Fibroblast of the aortic adventitia (primary cell): ENCODE results near the gene RNF31. TPM values are rescaled to one million over a fixed set of nuclear protein-coding genes. Genes with fewer than 3 reads are reported as not detected.

Source experiments
- DNase-seq: peaks from one replicate; pipeline ENCODE4 v3.0.0-alpha.2; 2010; ENCODE audit warnings: low read depth
- H3K4me3 ChIP-seq: 2 replicates; pipeline ENCODE4 v1.5.1; 2011; ENCODE audit warnings: low read depth, mild to moderate bottlenecking, control low read depth, low read length, moderate library complexity
- total RNA-seq: library from RNA; depleted of rRNA; stranded (reverse); fragments of >200 nt; gene quantifications from 2 replicates; pipeline ENCODE4 v1.2.3, GENCODE V29; 2012; ENCODE audit warnings: low replicate concordance
- TF ChIP-seq, protein P1 (sequence below): IDR thresholded peaks from 2 replicates; pipeline ENCODE4 v1.5.1; 2011; ENCODE audit warnings: mild to moderate bottlenecking, low read length, control low read depth, inconsistent platforms; ENCODE audit not compliant: insufficient read depth

The RNF31 gene
- total RNA-seq, 1 donor = 51.1 TPM

DNA sequence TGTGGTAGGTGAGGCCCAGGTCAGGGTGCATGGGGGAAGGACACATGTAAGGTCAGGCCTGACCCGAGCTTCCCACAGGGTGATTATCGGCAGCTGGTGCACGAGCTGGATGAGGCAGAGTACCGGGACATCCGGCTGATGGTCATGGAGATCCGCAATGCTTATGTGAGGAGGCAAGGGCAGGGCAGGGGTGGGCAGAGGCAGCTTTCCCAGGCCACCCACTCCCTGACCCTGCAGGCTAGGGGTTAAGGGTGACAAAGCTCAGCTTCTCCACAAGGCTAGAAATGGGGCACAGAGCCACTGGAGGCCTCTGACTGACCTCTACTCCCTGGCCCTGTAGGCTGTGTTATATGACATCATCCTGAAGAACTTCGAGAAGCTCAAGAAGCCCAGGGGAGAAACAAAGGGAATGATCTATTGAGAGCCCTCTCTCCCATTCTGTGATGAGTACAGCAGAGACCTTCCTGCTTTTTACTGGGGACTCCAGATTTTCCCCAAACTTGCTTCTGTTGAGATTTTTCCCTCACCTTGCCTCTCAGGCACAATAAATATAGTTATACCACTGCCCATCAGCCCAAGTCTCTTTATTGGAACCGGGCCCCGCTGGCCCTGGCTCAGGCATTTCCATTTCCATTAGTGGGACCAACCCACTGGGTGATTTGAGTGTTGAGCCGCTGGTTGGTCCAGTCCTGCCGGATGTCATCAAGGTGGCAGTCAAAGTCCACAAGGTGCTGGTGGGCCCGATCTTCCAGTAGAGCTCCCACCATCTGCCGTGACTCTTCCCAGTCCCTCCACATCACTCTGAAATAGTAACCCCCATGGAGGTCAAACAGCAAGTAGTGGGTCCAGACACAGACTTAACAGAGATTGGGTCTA is 8.7 kb upstream of the RNF31 start:
- no peak overlapping the region for H3K4me3 ChIP-seq
- TF ChIP-seq, protein P1, sequence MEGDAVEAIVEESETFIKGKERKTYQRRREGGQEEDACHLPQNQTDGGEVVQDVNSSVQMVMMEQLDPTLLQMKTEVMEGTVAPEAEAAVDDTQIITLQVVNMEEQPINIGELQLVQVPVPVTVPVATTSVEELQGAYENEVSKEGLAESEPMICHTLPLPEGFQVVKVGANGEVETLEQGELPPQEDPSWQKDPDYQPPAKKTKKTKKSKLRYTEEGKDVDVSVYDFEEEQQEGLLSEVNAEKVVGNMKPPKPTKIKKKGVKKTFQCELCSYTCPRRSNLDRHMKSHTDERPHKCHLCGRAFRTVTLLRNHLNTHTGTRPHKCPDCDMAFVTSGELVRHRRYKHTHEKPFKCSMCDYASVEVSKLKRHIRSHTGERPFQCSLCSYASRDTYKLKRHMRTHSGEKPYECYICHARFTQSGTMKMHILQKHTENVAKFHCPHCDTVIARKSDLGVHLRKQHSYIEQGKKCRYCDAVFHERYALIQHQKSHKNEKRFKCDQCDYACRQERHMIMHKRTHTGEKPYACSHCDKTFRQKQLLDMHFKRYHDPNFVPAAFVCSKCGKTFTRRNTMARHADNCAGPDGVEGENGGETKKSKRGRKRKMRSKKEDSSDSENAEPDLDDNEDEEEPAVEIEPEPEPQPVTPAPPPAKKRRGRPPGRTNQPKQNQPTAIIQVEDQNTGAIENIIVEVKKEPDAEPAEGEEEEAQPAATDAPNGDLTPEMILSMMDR = no peak
- no peak for DNase-seq

DNA sequence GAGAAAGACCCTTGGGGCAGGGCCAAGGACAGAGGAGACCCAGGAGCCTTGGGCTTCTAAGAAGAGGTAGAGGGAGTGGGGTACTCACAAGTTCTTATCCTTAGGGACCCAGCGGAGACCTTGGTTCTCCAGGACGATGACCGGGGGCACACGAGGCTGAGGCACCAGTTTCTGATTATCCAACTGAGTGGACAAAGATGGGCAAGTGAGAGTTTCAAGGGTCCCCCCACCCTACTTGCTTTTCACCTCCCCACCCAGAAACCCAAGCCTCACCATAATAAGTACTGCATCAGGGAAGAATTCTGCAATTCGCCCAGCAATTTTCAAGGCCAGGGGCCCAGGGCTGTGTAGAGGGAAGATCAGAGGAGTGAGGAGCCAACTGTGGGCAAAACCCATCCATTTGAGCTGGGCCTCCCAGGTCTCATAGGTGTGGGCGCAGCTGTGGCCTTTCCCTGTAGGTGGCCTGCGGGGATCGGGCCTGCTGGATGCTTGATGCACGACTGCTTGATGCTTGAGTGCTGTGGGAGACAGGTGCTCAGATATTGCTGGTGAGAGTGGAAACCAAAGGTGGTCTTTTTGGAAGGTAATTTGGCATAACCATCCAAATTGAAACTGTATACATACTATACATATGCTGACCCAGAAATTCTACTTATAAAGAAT is 7.9 kb upstream of the RNF31 start:
- H3K4me3 ChIP-seq = peak overlapping the region; percentile 17
- TF ChIP-seq, protein P1 = no peak
- DNase-seq = no peak

DNA sequence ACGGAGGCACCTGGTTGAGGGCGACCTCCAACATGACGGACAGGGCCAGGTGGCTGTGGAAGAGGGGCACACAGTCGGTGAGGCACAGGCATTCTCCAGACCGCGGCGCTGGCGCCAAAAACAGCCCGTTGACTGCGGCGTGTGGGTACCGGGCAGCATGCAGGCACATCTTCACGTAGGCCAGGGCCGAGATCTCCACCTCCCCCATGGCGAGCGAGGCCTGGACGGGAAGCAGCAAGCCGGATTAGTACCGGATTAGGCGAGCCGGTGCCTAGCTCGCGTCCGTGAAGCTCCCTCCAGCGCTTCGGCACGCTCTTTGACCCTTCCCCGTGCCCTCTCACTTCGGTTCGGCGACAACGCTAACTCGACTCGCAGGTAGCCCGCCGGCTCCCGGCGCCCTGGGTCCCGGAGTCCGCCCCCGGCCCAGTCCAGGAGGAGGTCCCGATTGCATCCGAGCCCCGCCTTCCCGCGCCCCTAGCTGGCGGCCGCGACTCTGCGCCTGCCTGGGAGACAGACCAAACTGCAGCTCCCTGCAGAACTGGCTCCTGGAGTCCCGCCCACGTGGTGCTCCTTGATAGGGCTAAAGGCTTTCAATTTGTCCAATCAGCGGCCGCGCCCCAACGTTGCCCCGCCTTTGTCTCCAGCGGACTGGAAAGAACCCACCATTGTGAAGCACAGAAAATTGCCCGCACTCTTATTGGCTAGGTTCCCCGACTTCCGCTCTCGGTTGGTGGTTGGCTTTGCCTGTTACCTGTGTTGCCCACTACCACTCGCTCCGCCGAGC is 6.0 kb upstream of the RNF31 start, which contains the start of gene EMC9:
TSS of gene EMC9 (minus strand) at position 495 of the 784 bp plus-strand sequence. CDS start at position 208, 287 bp downstream.
- DNase-seq = peak; percentile 99
- H3K4me3 ChIP-seq = peak within 1 kb of the TSS; percentile 92
- TF ChIP-seq, protein P1 = peak; percentile 60

DNA sequence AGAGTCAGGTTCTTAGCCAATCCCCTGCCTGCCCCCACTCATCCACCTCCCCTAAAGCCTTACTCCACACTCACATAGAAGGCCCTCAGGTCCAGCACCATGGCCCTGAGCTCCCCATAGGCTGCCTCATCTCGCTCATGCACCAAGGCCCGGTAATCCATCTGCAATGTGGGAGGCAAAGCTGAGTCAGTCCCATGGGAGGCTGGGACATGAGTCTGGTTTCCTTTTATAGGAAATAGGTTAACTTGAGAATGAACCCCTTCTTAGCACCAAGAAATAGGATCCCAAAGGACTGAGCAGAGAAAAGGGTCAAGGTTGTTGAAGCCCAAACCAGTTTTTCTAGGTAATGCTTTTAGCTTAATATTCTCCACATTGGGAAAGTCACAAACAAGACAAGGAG is 3.8 kb upstream of the RNF31 start:
- peak; percentile 31 for DNase-seq
- H3K4me3 ChIP-seq = no peak overlapping the region
- TF ChIP-seq, protein P1 = no peak

DNA sequence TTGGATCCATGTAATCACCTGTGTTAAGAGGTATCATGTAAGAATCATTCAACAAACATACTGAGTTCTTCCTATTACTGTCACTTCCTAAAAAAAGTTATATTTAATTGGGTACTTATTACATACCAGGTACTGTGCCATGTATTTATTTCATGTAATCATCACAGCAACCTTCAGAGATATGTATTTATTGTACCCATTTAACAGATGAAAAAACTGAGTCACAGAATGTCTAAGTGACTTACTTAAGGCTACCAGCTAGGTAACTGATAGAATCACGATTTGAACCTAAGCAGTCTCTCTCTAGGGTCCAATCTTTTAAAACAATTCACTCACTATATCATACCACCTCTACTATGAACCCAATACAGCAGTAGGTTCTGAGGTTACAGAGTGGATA is 2.8 kb upstream of the RNF31 start:
- DNase-seq = no peak
- H3K4me3 ChIP-seq = no peak overlapping the region
- TF ChIP-seq, protein P1 = no peak

DNA sequence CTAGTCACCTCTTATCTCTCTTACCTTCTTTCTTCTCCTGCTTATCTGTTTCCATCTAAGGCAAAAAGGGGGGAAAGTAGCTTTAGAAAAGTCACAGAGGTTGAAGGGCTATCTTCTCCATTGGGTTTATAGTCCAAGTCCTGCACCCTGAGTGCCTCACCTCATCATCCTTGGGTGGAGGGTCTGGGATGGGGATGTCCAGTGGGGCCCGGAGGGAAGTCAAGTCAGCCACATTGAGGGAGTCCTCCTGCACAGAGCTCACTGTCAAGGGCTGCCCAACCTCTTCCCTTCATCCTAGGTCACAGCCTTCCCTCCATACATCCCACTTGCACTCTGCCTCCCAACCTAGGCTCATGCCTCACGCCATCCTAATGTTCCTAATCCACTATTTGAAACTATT is 2.1 kb upstream of the RNF31 start:
- H3K4me3 ChIP-seq = peak overlapping the region; percentile 95
- TF ChIP-seq, protein P1 = no peak
- DNase-seq = no peak
